GM12878 (cell line): ENCODE measurements around the gene HRC. TPM values are rescaled to one million over a fixed set of nuclear protein-coding genes. Genes with fewer than 3 reads are reported as not detected.

Experiments
- ATAC-seq: fragments of 200-7000 bp; cut with Tn5 transposase; 3 replicates; pipeline ENCODE4 v1.9.1; 2020; ENCODE audit warnings: mild to moderate bottlenecking, moderate library complexity
- BruUV-seq: library from RNA; stranded (reverse); fragments of 400-500 nt; replicated peaks from 2 replicates; lab custom pipeline; 2021; lab: Mats Ljungman, UMichigan
- CTCF ChIA-PET: fragments of 300-600 bp; sonication (Branson Sonifier 250); formaldehyde crosslinking; extraction: SDS; loops from one replicate; lab custom pipeline; 2021; ENCODE audit warnings: inconsistent platforms; lab: Yijun Ruan, JAX
- POLR2A ChIA-PET: fragments of 350-600 bp; formaldehyde crosslinking; extraction: SDS; loops from one replicate; lab custom pipeline; 2021; ENCODE audit warnings: inconsistent platforms; lab: Charles Lee
- RAD21 ChIA-PET: fragments of 300-600 bp; sonication (Branson Sonifier 250); formaldehyde crosslinking; loops from one replicate; lab custom pipeline; 2023; ENCODE audit warnings: antibody characterized with exemption; ENCODE audit not compliant: unreplicated experiment; lab: Charles Lee
- SMC1A ChIA-PET: fragments of 300-600 bp; sonication (Branson Sonifier 250); formaldehyde crosslinking; loops from one replicate; lab custom pipeline; 2023; ENCODE audit not compliant: unreplicated experiment, uncharacterized antibody; lab: Charles Lee
- DNase-seq: peaks from one replicate; pipeline ENCODE4 v3.0.0-alpha.2; 2011; ENCODE audit warnings: low read depth, low spot score
- FAIRE-seq: peaks from 3 replicates; lab custom pipeline; 2011; peaks lifted over from hg19 to GRCh38; lab: Jason Lieb, UNC
- H2AFZ ChIP-seq: 2 replicates; pipeline ENCODE4 v1.6.0; 2011; ENCODE audit warnings: low read depth, low read length, control low read depth; ENCODE audit not compliant: control insufficient read depth
- H3K27ac ChIP-seq: 2 replicates; pipeline ENCODE4 v1.5.1; 2011; ENCODE audit warnings: control low read depth; ENCODE audit not compliant: control insufficient read depth, insufficient read depth
- H3K27me3 ChIP-seq, 2 experiments: replicated peaks in 1 of 2; 2 replicates each; pipeline versions ENCODE4 v1.6.0 to v1.6.1; 2011; ENCODE audit warnings: low read length in 1 of 2; ENCODE audit not compliant: control insufficient read depth in 2 of 2, insufficient read depth in 2 of 2
- H3K36me3 ChIP-seq, 2 experiments: 2 replicates each; pipeline ENCODE4 v1.5.1; 2011; ENCODE audit warnings: low read length in 1 of 2; ENCODE audit not compliant: control insufficient read depth in 2 of 2, insufficient read depth in 2 of 2
- H3K4me1 ChIP-seq: 2 replicates; pipeline ENCODE4 v1.6.1; 2011; ENCODE audit warnings: mild to moderate bottlenecking, low read length, moderate library complexity, mixed read lengths; ENCODE audit not compliant: control insufficient read depth, insufficient read depth
- H3K4me2 ChIP-seq: 2 replicates; pipeline ENCODE4 v1.6.0; 2011; ENCODE audit warnings: control low read depth; ENCODE audit not compliant: control insufficient read depth, insufficient read depth
- H3K4me3 ChIP-seq: fragments of 200-600 bp; sonication (generic); 2 replicates; pipeline ENCODE4 v1.5.1; 2016
- H3K79me2 ChIP-seq: 2 replicates; pipeline ENCODE4 v1.6.0; 2011; ENCODE audit warnings: low read length; ENCODE audit not compliant: control insufficient read depth, insufficient read depth
- H3K9ac ChIP-seq: 2 replicates; pipeline ENCODE4 v1.8.0; 2011; ENCODE audit warnings: low read length, control low read depth, mixed read lengths; ENCODE audit not compliant: control insufficient read depth, insufficient read depth
- H3K9me3 ChIP-seq: replicated peaks from 3 replicates; pipeline ENCODE4 v1.5.1; 2011; ENCODE audit warnings: mild to moderate bottlenecking, low read length; ENCODE audit not compliant: control insufficient read depth, insufficient read depth
- H4K20me1 ChIP-seq: 2 replicates; pipeline ENCODE4 v1.6.0; 2011; ENCODE audit not compliant: control insufficient read depth, insufficient read depth
- CBFB ChIP-seq: IDR thresholded peaks from 2 replicates; pipeline ENCODE4 v1.6.1; 2016; ENCODE audit warnings: antibody characterized with exemption, low read depth
- CUX1 ChIP-seq: IDR thresholded peaks from 2 replicates; pipeline ENCODE4 v1.6.1; 2012; ENCODE audit warnings: improper control_type of control experiment, low read depth, low read length; ENCODE audit not compliant: insufficient replicate concordance
- HDAC2 ChIP-seq: fragments of 200-600 bp; sonication (generic); IDR thresholded peaks from 2 replicates; pipeline ENCODE4 v1.6.1; 2017
- MYC ChIP-seq: IDR thresholded peaks from 2 replicates; pipeline ENCODE4 v1.6.1; 2011; ENCODE audit warnings: mild to moderate bottlenecking, low read length, moderate library complexity, inconsistent platforms; ENCODE audit not compliant: insufficient read depth, insufficient replicate concordance, insufficient read length, severe bottlenecking
- NRF1 ChIP-seq: conservative IDR thresholded peaks from 2 replicates; pipeline ENCODE4 v1.6.1; 2011; ENCODE audit warnings: mild to moderate bottlenecking, low read depth, low read length, improper control_type of control experiment
- REST ChIP-seq: IDR thresholded peaks from 2 replicates; pipeline ENCODE4 v1.6.1; 2012; ENCODE audit warnings: mild to moderate bottlenecking, low read depth, low read length
- TAF1 ChIP-seq: IDR thresholded peaks from 2 replicates; pipeline ENCODE4 v1.6.1; 2011; ENCODE audit warnings: mild to moderate bottlenecking, low read depth, low read length, borderline replicate concordance
- ZBTB33 ChIP-seq: fragments of 450-650 bp; IDR thresholded peaks from 2 replicates; pipeline ENCODE4 v1.6.1; 2017; ENCODE audit warnings: mild to moderate bottlenecking
- ZNF217 ChIP-seq: fragments of 450-650 bp; IDR thresholded peaks from 2 replicates; pipeline ENCODE4 v1.6.1; 2017; ENCODE audit warnings: antibody characterized with exemption, mild to moderate bottlenecking
- ZNF622 ChIP-seq: fragments of 450-650 bp; IDR thresholded peaks from 2 replicates; pipeline ENCODE4 v1.6.1; 2017; ENCODE audit warnings: mild to moderate bottlenecking, inconsistent platforms
- ZZZ3 ChIP-seq: IDR thresholded peaks from 2 replicates; pipeline ENCODE4 v1.6.1; 2011; ENCODE audit warnings: low read depth; ENCODE audit not compliant: control insufficient read depth, insufficient read length
- WGBS: methylation state at CpG from one replicate; pipeline ENCODE4 v1.1.6; 2016; ENCODE audit warnings: low lambda C conversion rate; ENCODE audit not compliant: insufficient replicate concordance, insufficient coverage; ENCODE audit errors: missing lambda C conversion rate; 5-methylcytosine and 5-hydroxymethylcytosine counted together
- in situ Hi-C: fragments of 300-500 bp; cut with MboI; formaldehyde crosslinking; loops from 9 replicates; pipeline ENCODE4 v1.14.3; 2018; ENCODE audit warnings: mixed read lengths
- intact Hi-C: fragments of 100-400 bp; cut with micrococcal nuclease; formaldehyde crosslinking; loops from one replicate; pipeline ENCODE4 v1.14.2; 2022; ENCODE audit not compliant: unreplicated experiment
- polyA plus RNA-seq, 11 experiments: library from polyadenylated mRNA; depleted of rRNA in 4 of 11; unstranded in 6 of 11; stranded (reverse) in 5 of 11; fragments of >200 nt; fragmentation: Nextera tagmentation in 4 of 11; fragmentation: Illumina TruSeq in 1 of 11; extraction: Ambion mirVana in 4 of 11; extraction: Trizol in 1 of 11; gene quantifications; 1 replicate in 1 of 11; 2 replicates in 10 of 11; pipeline versions ENCODE4 v1.2.1 to v1.2.3, GENCODE V29; 2011 to 2016; ENCODE audit warnings: inconsistent platforms in 2 of 11, missing spikeins in 2 of 11, low read depth in 1 of 11
- total RNA-seq, 4 experiments: library from RNA; depleted of rRNA in 3 of 4; stranded (reverse); fragments of >200 nt in 3 of 4; fragmentation: Illumina TruSeq in 1 of 4; extraction: Trizol in 1 of 4; gene quantifications; 2 replicates each; pipeline versions ENCODE4 v1.2.1 to v1.2.3, GENCODE V29; 2013 to 2021

The HRC gene
- total and polyA plus RNA-seq, 10 of the 15 experiments (the other 5 are each of a cell fraction or from before 2014, with no cell fraction given), result 0.10 TPM; not detected in 9

- in situ Hi-C loops (no loop called here), intact Hi-C loops (no loop called here)
- POLR2A ChIA-PET, result interaction anchor here (0.5 to 0.6 kb wide), 2 partner anchors 34 kb away, joined by 6 to 8 read pairs; no protein-coding TSS in a partner anchor
- H3K9ac ChIP-seq, result no peak overlapping the region
- H3K36me3 ChIP-seq, result no peaks in the 10 kb centered on the region
- H3K4me1 ChIP-seq, result peaks cover 10% of the 10 kb centered on the region
- no peaks in the 10 kb centered on the region for H4K20me1 ChIP-seq
- DNase-seq (no peak), FAIRE-seq (no peak), ATAC-seq (no peak)
- SMC1A ChIA-PET, result interaction anchor here (1.2 kb wide), 1 partner anchor 48 kb away, joined by 4 read pairs; no protein-coding TSS in a partner anchor
- CTCF ChIA-PET, result interaction anchor here (0.8 to 1.9 kb wide), 3 partner anchors 48 to 57 kb away, joined by 3 to 7 read pairs (median 5); no protein-coding TSS in a partner anchor
- RAD21 ChIA-PET, result interaction anchor here (1.1 to 1.6 kb wide), 2 partner anchors 23 to 157 kb away, joined by 3 to 5 read pairs; partner anchors contain the start of gene RUVBL2
- BruUV-seq, result no TSS peak
- peaks cover 4% of the 10 kb centered on the region; the same call in 2 of the 3 replicates for H3K9me3 ChIP-seq
- no peak overlapping the region for H3K27ac ChIP-seq
- 8% methylated on average over 15 of the region's 16 CpGs for whole genome bisulfite sequencing
- no peak for TF ChIP-seq ZNF622
- TF ChIP-seq CBFB, result no peak
- no peak for TF ChIP-seq ZBTB33
- TF ChIP-seq HDAC2, result no peak
- no peak for TF ChIP-seq CUX1
- TF ChIP-seq ZZZ3, result no peak
- TF ChIP-seq MYC, result no peak
- no peak for TF ChIP-seq REST
- TF ChIP-seq NRF1, result no peak
- no peak for TF ChIP-seq ZNF217
- no peak for TF ChIP-seq TAF1
- H3K4me2 ChIP-seq, result peak overlapping the region; percentile 82; the same call in 1 of the 2 replicates
- H3K4me3 ChIP-seq, result peak overlapping the region; percentile 63; the same call in 1 of the 2 replicates
- H2AFZ ChIP-seq, result no peak overlapping the region
- H3K27me3 ChIP-seq, result peaks cover 6 to 22% of the 10 kb centered on the region in 2 experiments
- no peaks in the 10 kb centered on the region for H3K79me2 ChIP-seq
Observed at GRCh38 chr19:49150944-49151243, 4.3 kb downstream of the HRC start.
